ENCODE results near the gene POLN.

The POLN gene

DNA sequence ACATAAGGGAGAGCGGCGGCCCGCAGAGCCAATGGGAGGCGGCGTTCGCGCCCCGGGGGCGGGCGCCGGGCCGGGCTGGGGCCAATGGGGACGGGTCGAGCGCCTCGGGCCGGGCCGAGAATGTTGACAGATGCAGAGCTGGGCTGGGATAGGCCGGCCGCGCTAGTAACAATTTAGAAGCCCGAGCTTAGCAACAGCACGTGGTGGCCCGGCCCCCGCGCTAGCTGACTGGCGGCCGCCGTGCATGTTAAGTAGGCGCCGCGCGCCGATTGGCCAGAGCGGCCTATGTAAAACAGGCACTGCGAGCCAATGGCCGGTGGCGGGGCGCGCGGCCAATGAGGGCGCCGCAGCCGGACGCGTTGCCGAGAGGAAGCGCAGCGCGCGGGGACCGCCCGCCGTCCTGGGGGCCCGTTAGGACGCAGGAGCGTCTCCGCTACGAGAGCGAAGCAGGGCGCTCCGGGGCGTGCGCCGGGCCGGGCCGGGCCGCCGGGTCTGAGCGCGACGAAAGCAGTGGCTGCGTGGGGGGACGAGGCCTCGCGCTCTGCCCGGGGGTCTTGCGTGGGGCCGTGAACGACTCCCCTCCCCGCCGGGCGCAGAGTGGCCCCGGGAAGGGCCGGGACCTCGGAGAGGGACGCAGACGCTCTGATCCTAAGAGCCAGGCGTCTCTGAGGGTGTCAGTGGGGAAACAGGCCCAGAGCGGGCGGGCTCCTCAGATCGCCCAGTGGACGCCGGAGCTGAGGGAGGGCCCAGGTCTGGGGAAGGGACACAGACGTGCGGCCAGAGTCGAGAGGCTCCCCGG lies 20.4 kb upstream of the POLN start:
- peak; percentile 97 for DNase-seq

DNA sequence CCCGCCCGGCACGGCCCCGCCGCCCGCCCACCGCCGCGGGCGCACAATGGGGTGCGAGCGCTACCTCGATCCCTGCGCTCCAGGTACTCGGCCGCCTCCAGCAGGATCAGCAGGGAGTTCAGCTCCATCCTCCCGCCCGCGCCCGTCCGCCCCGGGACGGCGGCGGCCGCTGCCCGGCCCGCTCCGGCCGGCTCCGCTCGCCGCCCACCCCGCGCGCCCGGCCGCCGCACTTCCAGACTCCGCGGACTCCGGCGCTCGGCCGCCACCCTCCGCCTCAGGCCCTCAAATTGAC lies 19.9 kb upstream of the POLN start, which contains the start of gene MXD4:
MXD4 (minus strand) TSS at position 257 of the 292 bp plus-strand sequence; CDS start at position 128, 129 bp downstream.
- no peak for DNase-seq

DNA sequence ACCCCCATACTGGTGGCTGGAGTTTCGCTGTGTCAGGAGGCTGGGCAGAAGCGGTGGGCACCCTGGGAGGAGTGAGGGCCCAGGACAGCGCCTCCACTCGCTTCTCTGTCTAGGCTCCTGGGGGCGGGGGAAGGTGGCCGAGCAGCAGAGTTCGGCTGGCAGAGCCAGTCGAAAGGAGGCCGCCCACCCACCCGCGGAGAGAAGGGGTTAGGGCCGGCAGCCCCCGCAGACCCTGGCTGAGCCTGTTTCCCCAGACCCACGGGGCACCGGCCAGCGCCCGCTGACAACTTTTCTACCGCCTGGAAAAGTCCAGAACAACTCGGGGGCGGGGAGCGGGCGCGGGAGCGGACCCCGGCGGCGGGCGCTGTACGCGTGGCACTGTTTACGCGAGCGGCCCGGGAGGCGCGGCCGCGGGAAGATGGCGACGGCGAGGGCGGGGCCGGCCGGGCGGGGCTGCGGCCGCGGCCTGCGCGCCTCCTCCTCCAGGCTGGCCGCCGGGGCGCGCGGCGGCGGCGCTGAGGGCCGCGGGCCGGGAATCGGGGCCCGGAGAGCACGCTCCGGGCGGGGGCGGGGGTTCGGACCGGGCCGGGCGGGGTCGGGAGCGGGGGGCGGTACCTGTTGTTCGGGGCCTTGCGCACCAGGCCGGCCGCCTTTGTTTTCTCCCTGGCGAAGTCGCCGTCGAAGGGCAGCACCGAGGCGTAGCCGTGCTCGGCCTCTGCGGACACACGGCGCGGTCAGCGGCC lies 19.4 kb upstream of the POLN start:
- DNase-seq = peak; percentile 64

DNA sequence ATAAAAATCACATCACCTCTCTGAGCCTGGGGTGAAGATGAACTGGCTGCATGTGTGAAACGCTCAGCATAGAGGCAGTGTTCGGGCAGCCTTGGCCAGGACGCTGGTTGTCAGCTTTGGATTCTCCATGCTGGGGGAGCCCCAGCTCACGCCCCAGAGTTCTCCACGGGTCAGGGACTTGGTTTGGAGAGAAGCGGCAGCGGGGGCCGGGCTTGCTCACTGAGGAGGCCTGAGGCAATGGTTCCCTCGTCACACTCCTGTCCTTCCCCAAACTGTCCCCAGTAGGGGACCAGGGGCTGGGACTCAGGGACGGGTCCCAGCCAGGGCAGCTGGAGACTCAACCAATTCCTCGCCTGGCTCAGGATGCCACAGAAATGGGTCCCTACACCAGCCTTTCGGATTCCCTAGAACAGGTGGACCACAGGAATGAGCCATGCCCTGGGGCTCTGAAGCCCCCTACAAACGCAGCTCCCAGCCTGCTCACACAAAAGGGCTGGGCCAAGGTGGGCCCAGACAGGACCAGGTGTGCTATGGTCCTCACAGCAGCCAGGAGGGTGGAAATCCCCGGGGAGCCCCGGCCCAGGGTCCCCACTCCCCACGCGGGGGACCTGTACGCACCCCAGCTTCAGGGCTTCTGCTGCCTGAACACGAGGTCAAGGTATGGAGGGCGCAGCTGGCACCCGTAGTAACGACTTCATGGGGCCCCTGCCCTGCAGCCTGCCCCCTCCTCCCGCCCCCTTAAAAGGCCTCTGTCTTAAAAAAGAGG lies 18.6 kb upstream of the POLN start:
- DNase-seq = peak; percentile 1

DNA sequence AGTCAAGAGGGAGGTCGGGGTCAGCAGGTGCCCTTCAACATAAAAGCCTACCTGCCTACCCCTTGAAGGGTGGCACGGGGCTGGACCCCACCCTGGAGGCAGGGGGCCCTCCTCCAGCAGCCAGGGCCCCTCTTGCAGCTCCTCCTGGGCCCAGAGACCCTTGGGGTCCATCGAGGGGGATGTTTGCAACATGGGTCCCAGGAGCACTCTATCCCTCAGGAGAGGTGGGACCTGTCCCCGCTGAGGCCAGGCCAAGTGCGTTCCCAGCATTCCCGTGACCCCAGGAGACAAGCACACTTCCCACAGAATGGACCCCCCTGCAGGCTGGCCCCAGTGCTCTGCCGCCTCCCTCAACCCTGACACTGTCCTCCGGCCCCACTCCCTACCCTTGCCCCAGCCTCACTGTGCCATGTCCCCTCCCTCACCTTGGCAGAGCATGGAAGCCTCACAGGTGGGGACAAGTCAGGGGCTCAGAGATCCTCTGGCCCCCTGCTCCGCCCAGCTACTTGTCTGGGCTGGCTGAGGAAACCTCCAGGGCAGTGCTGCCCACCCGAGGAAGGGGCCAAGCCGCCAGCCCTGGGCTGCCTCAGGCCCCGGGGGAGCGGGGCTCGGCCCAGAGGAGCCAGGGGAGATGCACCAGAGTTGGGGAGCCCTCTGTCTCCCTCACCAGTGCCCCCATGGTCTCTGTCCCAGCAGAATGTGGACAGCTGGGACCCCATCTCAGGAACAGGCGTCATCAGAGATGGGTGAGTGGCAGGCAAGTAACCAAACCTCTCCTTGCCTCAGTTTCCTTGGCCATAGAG lies 17.8 kb upstream of the POLN start:
- DNase-seq = no peak

GRCh38 chr4:2259036-2259540 lies 17.2 kb upstream of the POLN start:
- peak; percentile 1 for DNase-seq

- peak; percentile 1 for DNase-seq
Measured at GRCh38 chr4:2258091-2259035, 16.4 kb upstream of the POLN start.

GRCh38 chr4:2257361-2258081 lies 15.6 kb upstream of the POLN start:
- DNase-seq = no peak

- no peak for DNase-seq
Measured at GRCh38 chr4:2256781-2257191, 14.9 kb upstream of the POLN start.

DNA sequence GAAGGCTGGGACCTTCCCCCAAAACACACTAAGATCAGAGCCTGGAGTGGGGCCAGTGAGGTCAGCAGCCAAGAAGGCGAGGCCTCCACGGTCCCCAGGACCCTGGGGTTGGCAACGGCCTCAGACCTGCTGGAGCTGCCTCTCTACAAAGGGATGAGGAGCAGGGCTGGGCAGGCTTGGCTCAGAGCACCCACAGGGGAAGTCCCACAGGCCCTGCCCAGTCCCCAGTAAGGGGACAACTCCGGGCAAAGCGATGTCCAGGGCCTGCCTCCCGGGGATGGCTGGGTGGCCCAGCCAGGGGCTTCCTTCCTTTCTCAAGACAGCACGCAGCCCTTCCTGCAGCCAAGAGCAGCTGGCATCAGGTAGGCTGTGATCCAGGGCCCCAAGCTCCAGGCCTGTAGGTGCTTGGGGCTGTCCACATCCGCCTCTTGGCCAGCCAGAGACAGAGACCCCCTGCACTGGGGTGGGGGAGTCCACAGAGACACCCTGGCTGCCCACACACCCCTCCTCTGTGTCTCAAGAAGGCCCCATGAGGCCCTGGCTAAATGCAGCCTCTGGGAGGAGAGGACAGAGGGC lies 14.3 kb upstream of the POLN start:
- no peak for DNase-seq

GRCh38 chr4:2255501-2256155 lies 13.7 kb upstream of the POLN start:
- no peak for DNase-seq

DNA sequence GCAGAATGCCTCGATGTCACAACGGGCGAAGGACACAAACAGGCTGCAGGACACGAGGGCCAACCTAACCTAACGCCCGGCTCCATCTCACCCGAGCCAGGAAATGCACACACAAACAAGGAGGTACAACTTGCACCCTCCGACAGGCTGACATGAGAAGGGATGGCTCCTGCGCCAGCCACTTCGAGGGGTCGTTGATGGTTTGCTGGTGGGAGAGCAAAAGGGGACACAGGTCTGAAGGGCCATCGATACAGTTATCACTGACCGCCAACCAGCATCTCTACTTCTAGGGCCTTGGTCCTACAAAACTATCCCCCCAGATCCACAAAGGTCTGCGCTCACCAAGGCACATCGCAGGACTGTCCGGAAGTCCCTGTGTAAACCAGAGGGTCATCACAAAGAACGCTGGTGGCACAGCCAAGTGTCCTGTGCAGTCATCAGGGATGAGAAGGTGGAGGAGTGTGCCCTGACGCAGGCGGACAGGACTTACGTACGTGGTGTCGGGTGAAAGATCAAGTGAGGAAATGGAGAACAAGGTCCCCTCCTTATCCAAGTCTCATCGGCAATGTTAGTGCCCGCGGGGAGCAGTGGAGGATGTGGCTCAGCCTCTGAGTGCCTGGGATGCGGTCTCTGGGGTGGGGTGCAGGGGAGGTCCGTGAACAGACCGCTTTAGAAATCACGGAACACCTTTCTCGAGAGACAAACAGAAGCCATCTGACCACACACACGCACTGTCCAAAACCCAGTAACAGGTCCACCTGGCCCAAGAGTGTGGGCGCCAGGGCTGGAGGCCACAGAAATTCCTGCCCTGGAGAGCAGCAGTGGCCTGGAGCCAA lies 13.0 kb upstream of the POLN start:
- DNase-seq = no peak

GRCh38 chr4:2253160-2254084 lies 11.5 kb upstream of the POLN start:
- DNase-seq = no peak

DNA sequence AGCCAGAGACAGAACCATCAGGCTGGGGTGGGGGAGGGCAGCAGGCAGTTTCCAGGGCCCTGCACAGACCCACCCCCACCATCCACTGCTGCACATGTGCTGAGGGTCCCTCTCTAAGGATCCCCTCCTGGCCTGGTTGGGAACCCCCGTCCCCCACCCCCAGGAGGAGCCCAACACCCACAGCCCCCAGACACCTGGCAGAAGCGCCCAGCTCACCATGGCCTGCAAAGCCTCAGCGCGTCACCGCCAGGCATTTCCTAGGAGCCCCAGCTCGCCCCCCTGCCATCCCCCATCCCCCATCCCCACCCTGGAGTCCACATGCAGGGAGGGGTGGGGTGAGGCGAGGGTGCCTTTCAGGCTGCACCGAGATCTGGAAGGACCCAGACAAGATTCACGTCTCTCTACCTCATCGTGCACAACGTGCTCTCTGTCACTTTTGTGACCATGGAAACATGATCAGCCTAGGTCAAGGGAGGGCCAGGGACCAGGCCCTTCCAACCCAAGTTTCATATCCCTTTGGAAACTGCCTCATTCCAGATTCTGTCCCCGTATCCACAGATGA lies 10.7 kb upstream of the POLN start:
- DNase-seq = no peak

DNA sequence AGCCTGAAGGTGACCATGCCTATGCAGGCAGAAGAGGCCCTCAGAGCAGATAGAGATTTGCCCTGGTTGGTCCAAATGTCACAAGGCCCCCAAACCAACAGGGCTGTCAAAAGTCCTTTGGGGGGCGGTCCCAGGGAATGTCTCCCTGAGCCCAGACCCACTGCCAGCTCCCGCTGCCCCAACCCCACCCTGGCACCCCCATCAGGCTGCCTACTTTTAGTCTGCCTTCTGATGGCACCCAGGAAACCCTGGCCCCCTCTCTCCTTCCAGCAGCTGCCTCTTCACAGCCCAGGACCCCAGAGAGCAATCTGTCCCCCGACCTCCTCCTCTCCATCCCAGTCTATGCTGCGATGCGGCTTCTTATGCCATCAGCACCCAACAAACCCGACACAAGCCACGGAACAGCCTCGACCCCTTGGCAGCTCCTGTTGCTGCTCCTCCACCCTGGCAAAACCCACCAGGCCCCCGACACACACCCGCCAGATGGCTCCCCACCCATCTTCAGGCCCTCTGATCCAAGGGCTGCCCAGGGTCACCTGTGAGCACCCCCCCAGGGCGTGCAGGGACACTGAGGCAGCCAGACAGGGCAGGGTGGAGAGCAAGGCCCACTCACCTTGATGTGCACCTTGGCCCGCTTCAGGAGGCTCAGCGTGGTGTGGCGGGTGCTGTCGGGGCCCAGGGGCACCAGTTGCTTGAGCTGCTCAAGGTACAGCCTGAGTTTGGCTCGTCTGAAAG lies 10.0 kb upstream of the POLN start:
- DNase-seq = no peak

- DNase-seq = no peak
Measured at GRCh38 chr4:2251073-2251794, 9.3 kb upstream of the POLN start.

All from stimulated activated CD4-positive, alpha-beta T cell treated with anti-CD3 and anti-CD28 coated beads, Interleukin-4, amount 100 ng/mL, for 1 hour (primary cell).